NCI-H446 (cell line): ENCODE measurements around the gene PGM2.

ENCODE experiments used
- DNase-seq, 2 experiments: peaks; one replicate each; lab custom pipeline; 2025; lab: John Stamatoyannopoulos, UW

PGM2 gene

GRCh38 chr4:37864786-37865185, 38.3 kb downstream of the PGM2 start:
- no peak for DNase-seq

- no peak for DNase-seq
Measured at GRCh38 chr4:37865450-37865849, 39.0 kb downstream of the PGM2 start.

- DNase-seq: no peak
Measured at GRCh38 chr4:37867102-37867501, 40.6 kb downstream of the PGM2 start.

- no peak for DNase-seq
Measured at GRCh38 chr4:37868238-37868637, 41.8 kb downstream of the PGM2 start.

GRCh38 chr4:37872310-37872988, 46.0 kb downstream of the PGM2 start:
- no peak for DNase-seq

- DNase-seq: no peak
Measured at GRCh38 chr4:37873386-37873785, 46.9 kb downstream of the PGM2 start.

GRCh38 chr4:37876156-37876555, 49.7 kb downstream of the PGM2 start:
- DNase-seq: no peak

GRCh38 chr4:37879365-37879764, 52.9 kb downstream of the PGM2 start:
- DNase-seq: no peak

GRCh38 chr4:37881811-37882210, 55.3 kb downstream of the PGM2 start:
- no peak for DNase-seq

GRCh38 chr4:37882665-37883296, 56.3 kb downstream of the PGM2 start:
- DNase-seq: no peak

GRCh38 chr4:37884855-37885487, 58.5 kb downstream of the PGM2 start:
- DNase-seq: no peak

GRCh38 chr4:37885496-37885895, 59.0 kb downstream of the PGM2 start:
- no peak for DNase-seq

GRCh38 chr4:37889849-37890800, 63.6 kb downstream of the PGM2 start:
- DNase-seq: no peak

GRCh38 chr4:37890801-37891259, 64.3 kb downstream of the PGM2 start, which contains the start of gene TBC1D1:
Gene TBC1D1, plus strand, starts transcription at chr4:37891084. Its CDS starts 11,012 bp downstream, at chr4:37902096.
- DNase-seq: no peak

- DNase-seq: no peak
Measured at GRCh38 chr4:37891260-37892159, 65.0 kb downstream of the PGM2 start.

- no peak for DNase-seq
Measured at GRCh38 chr4:37892641-37893040, 66.2 kb downstream of the PGM2 start.

GRCh38 chr4:37893164-37893563, 66.7 kb downstream of the PGM2 start:
- DNase-seq: no peak

- DNase-seq: no peak
Measured at GRCh38 chr4:37895271-37895670, 68.8 kb downstream of the PGM2 start.

- DNase-seq: no peak
Measured at GRCh38 chr4:37896206-37896860, 69.8 kb downstream of the PGM2 start.

- no peak for DNase-seq
Measured at GRCh38 chr4:37902212-37902611, 75.7 kb downstream of the PGM2 start.
